ENCODE results near the gene OLFM3.

GRCh38 chr1:101965341-101965740 is 31.4 kb downstream of the OLFM3 start:
- TF ChIP-seq POLR2AphosphoS5 (IDR thresholded peaks at IDR 0.05; ENCODE audit: low read depth, low read length) (no peak), EZH2phosphoT487 (IDR thresholded peaks at IDR 0.05; ENCODE audit: borderline replicate concordance, low read depth) (no peak), RXRA (IDR thresholded peaks at IDR 0.05; ENCODE audit: borderline replicate concordance, low read depth) (no peak)
